Suprapubic skin (tissue), 4 donors: ENCODE measurements around the gene CCDC148.
A peak's percentile ranks its signal among the peaks of the same experiment; 100 is the strongest.

Experiments
- POLR2A ChIP-seq, 2 donors: fragments of 450-650 bp; IDR thresholded peaks; one replicate each; pipeline ENCODE4 v1.6.1; 2017; ENCODE audit warnings: antibody characterized with exemption in 2 of 2, mild to moderate bottlenecking in 2 of 2, moderate library complexity in 2 of 2
- POLR2AphosphoS5 ChIP-seq, 3 donors: sonication (generic); formaldehyde crosslinking; IDR thresholded peaks; one replicate each; pipeline ENCODE4 v1.6.1; 2017; ENCODE audit warnings: antibody characterized with exemption in 3 of 3
- TF ChIP-seq, protein P1 (sequence below), 2 donors: fragments of 200-600 bp in 1 of 2; fragments of 450-650 bp in 1 of 2; sonication (generic) in 1 of 2; IDR thresholded peaks; one replicate each; pipeline ENCODE4 v1.5.1; 2016 to 2019; ENCODE audit warnings: antibody characterized with exemption in 2 of 2, mild to moderate bottlenecking in 1 of 2, moderate library complexity in 1 of 2

- TF ChIP-seq POLR2A (IDR thresholded peaks at IDR 0.05) (no peak), POLR2AphosphoS5 (IDR thresholded peaks at IDR 0.05) (peak in 2 of 3 donors; percentile 44 to 49)
- TF ChIP-seq, protein P1, sequence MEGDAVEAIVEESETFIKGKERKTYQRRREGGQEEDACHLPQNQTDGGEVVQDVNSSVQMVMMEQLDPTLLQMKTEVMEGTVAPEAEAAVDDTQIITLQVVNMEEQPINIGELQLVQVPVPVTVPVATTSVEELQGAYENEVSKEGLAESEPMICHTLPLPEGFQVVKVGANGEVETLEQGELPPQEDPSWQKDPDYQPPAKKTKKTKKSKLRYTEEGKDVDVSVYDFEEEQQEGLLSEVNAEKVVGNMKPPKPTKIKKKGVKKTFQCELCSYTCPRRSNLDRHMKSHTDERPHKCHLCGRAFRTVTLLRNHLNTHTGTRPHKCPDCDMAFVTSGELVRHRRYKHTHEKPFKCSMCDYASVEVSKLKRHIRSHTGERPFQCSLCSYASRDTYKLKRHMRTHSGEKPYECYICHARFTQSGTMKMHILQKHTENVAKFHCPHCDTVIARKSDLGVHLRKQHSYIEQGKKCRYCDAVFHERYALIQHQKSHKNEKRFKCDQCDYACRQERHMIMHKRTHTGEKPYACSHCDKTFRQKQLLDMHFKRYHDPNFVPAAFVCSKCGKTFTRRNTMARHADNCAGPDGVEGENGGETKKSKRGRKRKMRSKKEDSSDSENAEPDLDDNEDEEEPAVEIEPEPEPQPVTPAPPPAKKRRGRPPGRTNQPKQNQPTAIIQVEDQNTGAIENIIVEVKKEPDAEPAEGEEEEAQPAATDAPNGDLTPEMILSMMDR (IDR thresholded peaks at IDR 0.05), result peak; percentile 39 to 40
These were observed 1.5 kb upstream of the CCDC148 start for GRCh38 chr2:158457826-158458616.
